ENCODE results near the gene MPV17L.
A peak's percentile ranks its signal among the peaks of the same experiment; 100 is the strongest.
"Not testable (repeated sequence)": the region's sequence is repeated elsewhere in the genome, so short reads cannot be mapped to it uniquely, and the experiment has no call there.

Gene MPV17L

DNA sequence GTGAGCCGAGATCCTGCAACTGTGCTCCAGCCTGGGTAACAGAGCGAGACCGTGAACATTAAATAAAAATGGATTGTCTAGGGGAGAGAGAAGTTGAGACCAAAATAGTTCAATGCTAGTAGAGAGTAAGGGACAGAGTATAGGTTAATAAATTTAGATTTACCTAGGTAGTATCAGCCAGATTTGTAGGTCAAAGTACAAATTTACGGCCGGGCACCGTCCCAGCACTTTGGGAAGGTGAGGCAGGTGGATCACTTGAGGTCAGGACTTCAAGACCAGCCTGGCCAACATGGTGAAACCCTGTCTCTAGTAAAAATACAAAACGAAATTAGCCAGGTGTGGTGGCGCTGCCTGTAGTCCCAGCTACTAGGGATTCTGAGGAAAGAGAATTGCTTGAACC is 26.7 kb downstream of the MPV17L start:
- Mint-ChIP-seq H3K9me3 (no peaks in the 10 kb centered on the region), H3K4me3 (no peak overlapping the region), H3K27ac (no peak overlapping the region), H3K27me3 (ENCODE audit: low read depth, poor library complexity) (peaks cover 13% of the 10 kb centered on the region), H3K4me1 (peaks cover 13% of the 10 kb centered on the region), H3K36me3 (ENCODE audit: low read depth) (no peaks in the 10 kb centered on the region)
- DNase-seq = no peak
- TF ChIP-seq CTCF (IDR thresholded peaks at IDR 0.05) = no peak

DNA sequence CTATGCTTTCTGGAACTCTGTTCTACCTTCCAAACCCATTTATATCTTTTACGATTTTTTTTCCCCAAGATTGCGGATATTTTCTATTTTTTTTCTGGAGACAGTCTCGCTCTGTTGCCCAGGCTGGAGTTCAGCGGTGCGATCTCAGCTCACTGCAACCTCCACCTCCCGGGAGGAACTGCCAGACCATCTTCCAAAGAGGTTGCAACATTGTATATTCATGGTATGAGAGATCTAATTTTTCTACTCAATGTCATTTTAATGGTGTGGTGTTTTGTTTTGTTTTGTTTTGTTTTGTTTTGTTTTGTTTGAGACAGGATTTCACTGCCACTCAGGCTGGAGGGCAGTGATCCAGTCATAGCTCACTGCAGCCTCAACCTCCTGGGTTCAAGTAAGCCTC is 30.3 kb downstream of the MPV17L start:
- TF ChIP-seq CTCF (IDR thresholded peaks at IDR 0.05) = no peak
- peak overlapping the region; percentile 24 for H3K27ac Mint-ChIP-seq
- peaks cover 13% of the 10 kb centered on the region for H3K4me1 Mint-ChIP-seq
- no peak for DNase-seq
- H3K4me3 Mint-ChIP-seq = no peak overlapping the region
- no peaks in the 10 kb centered on the region for H3K9me3 Mint-ChIP-seq
- peaks cover 20% of the 10 kb centered on the region for H3K27me3 Mint-ChIP-seq (ENCODE audit: low read depth, poor library complexity)
- H3K36me3 Mint-ChIP-seq (ENCODE audit: low read depth) = no peaks in the 10 kb centered on the region

- Mint-ChIP-seq H3K4me1 (peaks cover 13% of the 10 kb centered on the region), H3K27me3 (ENCODE audit: low read depth, poor library complexity) (peaks cover 20% of the 10 kb centered on the region), H3K4me3 (no peak overlapping the region), H3K36me3 (ENCODE audit: low read depth) (no peaks in the 10 kb centered on the region), H3K9me3 (no peaks in the 10 kb centered on the region), H3K27ac (no peak overlapping the region)
- no peak for TF ChIP-seq CTCF (IDR thresholded peaks at IDR 0.05)
- DNase-seq = no peak
These were observed 31.2 kb downstream of the MPV17L start for GRCh38 chr16:15426796-15427195.

- no peak overlapping the region for H3K4me3 Mint-ChIP-seq
These were observed 32.2 kb downstream of the MPV17L start for GRCh38 chr16:15427648-15428239.

GRCh38 chr16:15430884-15431283 is 35.3 kb downstream of the MPV17L start:
- not testable (repeated sequence) for H3K27ac Mint-ChIP-seq; H3K36me3 Mint-ChIP-seq (ENCODE audit: low read depth); DNase-seq; H3K4me3 Mint-ChIP-seq; H3K9me3 Mint-ChIP-seq
- Mint-ChIP-seq H3K27me3 (ENCODE audit: low read depth, poor library complexity) (peaks cover 23% of the 10 kb centered on the region), H3K4me1 (peaks cover 18% of the 10 kb centered on the region)

More at GRCh38 chr16:15427648-15428239, 32.2 kb downstream of the MPV17L start:
- H3K27me3 Mint-ChIP-seq (ENCODE audit: low read depth, poor library complexity) = peaks cover 20% of the 10 kb centered on the region
- H3K9me3 Mint-ChIP-seq = no peaks in the 10 kb centered on the region
- TF ChIP-seq CTCF (IDR thresholded peaks at IDR 0.05) = peak; percentile 29
- no peaks in the 10 kb centered on the region for H3K36me3 Mint-ChIP-seq (ENCODE audit: low read depth)
- H3K27ac Mint-ChIP-seq = no peak overlapping the region
- no peak for DNase-seq
- peaks cover 13% of the 10 kb centered on the region for H3K4me1 Mint-ChIP-seq

DNA sequence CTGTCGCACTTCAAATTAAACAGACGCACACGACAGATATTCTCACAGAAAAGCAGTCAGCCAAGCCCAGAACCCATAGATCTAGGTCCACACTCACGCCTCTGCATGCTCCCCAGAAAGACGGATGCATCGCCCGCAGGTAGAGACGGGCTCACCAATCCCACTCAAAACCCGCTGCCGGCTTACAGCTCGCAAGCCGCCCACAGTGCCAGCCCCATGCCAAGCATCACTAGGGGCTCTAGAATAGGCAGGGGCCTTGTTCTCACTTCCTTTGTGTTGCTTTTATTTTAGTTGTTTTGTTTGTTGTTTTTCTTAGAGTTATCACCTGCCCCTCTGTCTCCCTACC is 38.5 kb downstream of the MPV17L start:
- no peak overlapping the region for H3K27ac Mint-ChIP-seq

More for the DNA sequence above, 38.5 kb downstream of the MPV17L start:
- Mint-ChIP-seq H3K27me3 (ENCODE audit: low read depth, poor library complexity) (peaks cover 15% of the 10 kb centered on the region), H3K4me3 (peak overlapping the region; percentile 84), H3K9me3 (no peaks in the 10 kb centered on the region), H3K36me3 (ENCODE audit: low read depth) (no peaks in the 10 kb centered on the region), H3K4me1 (peaks cover 11% of the 10 kb centered on the region)
- DNase-seq = no peak
- no peak for TF ChIP-seq CTCF (IDR thresholded peaks at IDR 0.05)

Measured in nephron progenitor cell (in vitro differentiated cells).